ENCODE results near the gene ZNF662. TPM values are rescaled to one million over a fixed set of nuclear protein-coding genes. Genes with fewer than 3 reads are reported as not detected.

ZNF662 gene
- total and polyA plus RNA-seq, 9 of the 15 experiments (the other 6 are each of a cell fraction or from before 2014, with no cell fraction given), result 0.07 to 0.55 (median 0.27) TPM

- Histone ChIP-seq H2AFZ (ENCODE audit: low read depth, low read length) (0 out of 2 replicates have a peak overlapping the region, but pooled peaks have one; percentile 33), H3K36me3 (ENCODE audit: control insufficient read depth, insufficient read depth, low read length) (no peaks in the 10 kb centered on the region), H3K27ac (ENCODE audit: extremely low read depth, low read depth, low read length) (no peak overlapping the region), H3K9ac (ENCODE audit: insufficient read depth in 1 of 2, low read depth in 2 of 2, low read length in 2 of 2) (no peak overlapping the region), H3K9me1 (ENCODE audit: control insufficient read depth, insufficient read depth, low read length) (no peaks in the 10 kb centered on the region), H4K20me1 (replicated peaks; ENCODE audit: control insufficient read depth, insufficient read depth, low read length) (0 out of 2 replicates have a peak, but pooled peaks cover 4% of the 10 kb centered on the region), H3K4me3 (no peak overlapping the region), H3K4me2 (ENCODE audit: insufficient read depth, low read length) (no peak overlapping the region), H3K9me3 (replicated peaks; ENCODE audit: control insufficient read depth, insufficient read depth, low read depth, low read length) (no peaks in the 10 kb centered on the region), H3K4me1 (replicated peaks in 1 of 2; ENCODE audit: control insufficient read depth in 2 of 2, insufficient read depth in 2 of 2, low read length in 2 of 2) (peaks cover 0 to 14% of the 10 kb centered on the region in 2 experiments; a peak in 2 of 5 replicates), H3K79me2 (ENCODE audit: control insufficient read depth, insufficient read depth, low read length) (no peaks in the 10 kb centered on the region), H3K27me3 (ENCODE audit: control insufficient read depth in 2 of 2, insufficient read depth in 2 of 2, low read length in 2 of 2) (peaks cover 26 to 33% of the 10 kb centered on the region in 2 experiments)
- ChIA-PET CTCF (ENCODE audit: low intra/inter-chr PET ratio) (no interaction called here), POLR2A (no interaction called here)
- BruUV-seq (replicated peaks), result no TSS peak
- no peak for ATAC-seq
- no peak for DNase-seq (ENCODE audit: extremely low read depth in 1 of 4, low spot score in 3 of 4)
- 16% methylated on average over 11 of the region's 12 CpGs for WGBS (ENCODE audit: insufficient coverage, low coverage, missing lambda C conversion rate)
- intact Hi-C loops (cut with micrococcal nuclease), result no loop called here
- no peak for FAIRE-seq
- in situ Hi-C loops (cut with MboI), result no loop called here
- TF ChIP-seq CSDE1 (IDR thresholded peaks at IDR 0.05), result no peak
- no peak for TF ChIP-seq KDM5B (IDR thresholded peaks at IDR 0.05; ENCODE audit: insufficient replicate concordance, low read depth, low read length)
- no peak for TF ChIP-seq E2F1 (CRISPR knock-in tag; IDR thresholded peaks at IDR 0.05)
- no peak for TF ChIP-seq CBX8 (IDR thresholded peaks at IDR 0.05; ENCODE audit: borderline replicate concordance, extremely low read depth, low read depth, low read length, poor library complexity, severe bottlenecking)
- TF ChIP-seq ZBTB1 (CRISPR knock-in tag; IDR thresholded peaks at IDR 0.05; ENCODE audit: borderline replicate concordance, low read depth), result no peak
- no peak for TF ChIP-seq SMC3 (conservative IDR thresholded peaks at IDR 0.05; ENCODE audit: insufficient read depth, low read depth, low read length)
- TF ChIP-seq, protein P1, sequence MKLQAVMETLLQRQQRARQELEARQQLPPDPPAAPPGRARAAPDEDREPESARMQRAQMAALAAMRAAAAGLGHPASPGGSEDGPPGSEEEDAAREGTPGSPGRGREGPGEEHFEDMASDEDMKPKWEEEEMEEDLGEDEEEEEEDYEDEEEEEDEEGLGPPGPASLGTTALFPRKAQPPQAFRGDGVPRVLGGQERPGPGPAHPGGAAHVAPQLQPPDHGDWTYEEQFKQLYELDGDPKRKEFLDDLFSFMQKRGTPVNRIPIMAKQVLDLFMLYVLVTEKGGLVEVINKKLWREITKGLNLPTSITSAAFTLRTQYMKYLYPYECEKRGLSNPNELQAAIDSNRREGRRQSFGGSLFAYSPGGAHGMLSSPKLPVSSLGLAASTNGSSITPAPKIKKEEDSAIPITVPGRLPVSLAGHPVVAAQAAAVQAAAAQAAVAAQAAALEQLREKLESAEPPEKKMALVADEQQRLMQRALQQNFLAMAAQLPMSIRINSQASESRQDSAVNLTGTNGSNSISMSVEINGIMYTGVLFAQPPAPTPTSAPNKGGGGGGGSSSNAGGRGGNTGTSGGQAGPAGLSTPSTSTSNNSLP (IDR thresholded peaks at IDR 0.05; ENCODE audit: borderline replicate concordance, low read depth, low read length), result no peak
- no peak for TF ChIP-seq DIDO1 (tag; IDR thresholded peaks at IDR 0.05; ENCODE audit: low read depth)
- TF ChIP-seq, protein P2, sequence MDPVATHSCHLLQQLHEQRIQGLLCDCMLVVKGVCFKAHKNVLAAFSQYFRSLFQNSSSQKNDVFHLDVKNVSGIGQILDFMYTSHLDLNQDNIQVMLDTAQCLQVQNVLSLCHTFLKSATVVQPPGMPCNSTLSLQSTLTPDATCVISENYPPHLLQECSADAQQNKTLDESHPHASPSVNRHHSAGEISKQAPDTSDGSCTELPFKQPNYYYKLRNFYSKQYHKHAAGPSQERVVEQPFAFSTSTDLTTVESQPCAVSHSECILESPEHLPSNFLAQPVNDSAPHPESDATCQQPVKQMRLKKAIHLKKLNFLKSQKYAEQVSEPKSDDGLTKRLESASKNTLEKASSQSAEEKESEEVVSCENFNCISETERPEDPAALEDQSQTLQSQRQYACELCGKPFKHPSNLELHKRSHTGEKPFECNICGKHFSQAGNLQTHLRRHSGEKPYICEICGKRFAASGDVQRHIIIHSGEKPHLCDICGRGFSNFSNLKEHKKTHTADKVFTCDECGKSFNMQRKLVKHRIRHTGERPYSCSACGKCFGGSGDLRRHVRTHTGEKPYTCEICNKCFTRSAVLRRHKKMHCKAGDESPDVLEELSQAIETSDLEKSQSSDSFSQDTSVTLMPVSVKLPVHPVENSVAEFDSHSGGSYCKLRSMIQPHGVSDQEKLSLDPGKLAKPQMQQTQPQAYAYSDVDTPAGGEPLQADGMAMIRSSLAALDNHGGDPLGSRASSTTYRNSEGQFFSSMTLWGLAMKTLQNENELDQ (CRISPR knock-in tag; IDR thresholded peaks at IDR 0.05; ENCODE audit: borderline replicate concordance), result no peak
- TF ChIP-seq ZNF316 (IDR thresholded peaks at IDR 0.05), result no peak
- TF ChIP-seq, protein P3, sequence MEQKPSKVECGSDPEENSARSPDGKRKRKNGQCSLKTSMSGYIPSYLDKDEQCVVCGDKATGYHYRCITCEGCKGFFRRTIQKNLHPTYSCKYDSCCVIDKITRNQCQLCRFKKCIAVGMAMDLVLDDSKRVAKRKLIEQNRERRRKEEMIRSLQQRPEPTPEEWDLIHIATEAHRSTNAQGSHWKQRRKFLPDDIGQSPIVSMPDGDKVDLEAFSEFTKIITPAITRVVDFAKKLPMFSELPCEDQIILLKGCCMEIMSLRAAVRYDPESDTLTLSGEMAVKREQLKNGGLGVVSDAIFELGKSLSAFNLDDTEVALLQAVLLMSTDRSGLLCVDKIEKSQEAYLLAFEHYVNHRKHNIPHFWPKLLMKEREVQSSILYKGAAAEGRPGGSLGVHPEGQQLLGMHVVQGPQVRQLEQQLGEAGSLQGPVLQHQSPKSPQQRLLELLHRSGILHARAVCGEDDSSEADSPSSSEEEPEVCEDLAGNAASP (IDR thresholded peaks at IDR 0.05), result no peak
Observed at GRCh38 chr3:42905740-42906069, 237 bp upstream of the ZNF662 start.

Measured in K562 (cell line).